Right lobe of liver (tissue), 4 donors: ENCODE results near the gene HDAC9.

Experiments used
- CTCF ChIP-seq, 4 donors: fragments of 200-600 bp in 3 of 4; fragments of 450-650 bp in 1 of 4; IDR thresholded peaks; one replicate each; pipeline versions ENCODE4 v1.5.1 to v1.8.0; 2016 to 2022; ENCODE audit warnings: antibody characterized with exemption in 4 of 4, mild to moderate bottlenecking in 2 of 4
- POLR2A ChIP-seq: fragments of 450-650 bp; IDR thresholded peaks from one replicate; pipeline ENCODE4 v1.6.1; 2017; ENCODE audit warnings: antibody characterized with exemption, mild to moderate bottlenecking
- donor health status: DM: no; HTN: no; CAD: no.
- donor health status: DM: no; HTN: no; CAD: no.
- donor health status: DM: no; HTN: yes; CAD: no.

GRCh38 chr7:18715988-18716387 lies 220.4 kb downstream of the HDAC9 start:
- no peak for TF ChIP-seq POLR2A
- TF ChIP-seq CTCF (IDR thresholded peaks at IDR 0.05) = no peak
